ENCODE measurements around the gene CCDC12. TPM values are rescaled to one million over a fixed set of nuclear protein-coding genes. Genes with fewer than 3 reads are reported as not detected.

CCDC12 gene
- polyA plus RNA-seq, 1 of the 3 experiments (the other 2 are of a cell fraction): 105 TPM

- Histone ChIP-seq H3K4me3 (ENCODE audit: low read depth in 2 of 2, low read length in 1 of 2) (no peak overlapping the region), H3K36me3 (replicated peaks in 1 of 2; ENCODE audit: control insufficient read depth in 1 of 2, insufficient read depth in 2 of 2, low read length in 1 of 2) (peaks cover 35 to 54% of the 10 kb centered on the region in 2 experiments), H3K27ac (ENCODE audit: low read depth in 2 of 2, low read length in 1 of 2) (no peak overlapping the region; a peak in 1 of 4 replicates), H3K9me3 (no peaks in the 10 kb centered on the region), H4K20me1 (ENCODE audit: insufficient read depth) (peaks cover 7% of the 10 kb centered on the region; the same call in 1 of the 2 replicates), H3K9me2 (no peaks in the 10 kb centered on the region), H2AFZ (ENCODE audit: low read depth) (no peak overlapping the region), H3K4me1 (ENCODE audit: control insufficient read depth in 1 of 2, insufficient read depth in 2 of 2, low read depth in 1 of 2, low read length in 1 of 2) (peaks cover 16 to 18% of the 10 kb centered on the region in 2 experiments; a peak in 3 of 4 replicates), H3K9ac (no peak overlapping the region), H3K27me3 (ENCODE audit: insufficient read depth) (no peaks in the 10 kb centered on the region), H3K79me2 (ENCODE audit: insufficient read depth) (peaks cover 47% of the 10 kb centered on the region), H3K4me2 (no peak overlapping the region), H3F3A (replicated peaks; ENCODE audit: insufficient read depth) (no peaks in the 10 kb centered on the region)
- CTCF ChIA-PET: interaction anchor here (1.2 to 4.2 kb wide), 4 partner anchors 18 to 222 kb away, joined by 3 to 18 read pairs (median 4); no protein-coding TSS in a partner anchor
- POLR2A ChIA-PET: no interaction called here
- no peak for TF ChIP-seq RXRA (IDR thresholded peaks at IDR 0.05; ENCODE audit: borderline replicate concordance, low read depth)
- no peak for TF ChIP-seq USF2 (IDR thresholded peaks at IDR 0.05; ENCODE audit: borderline replicate concordance, low read depth, low read length)
- no peak for TF ChIP-seq ELF1 (IDR thresholded peaks at IDR 0.05)
- WGBS (ENCODE audit: low lambda C conversion rate): 98% methylated on average over 12 of the region's 15 CpGs
- no peak for DNase-seq
Measured at GRCh38 chr3:46926871-46927717, 49.5 kb downstream of the CCDC12 start.

- CTCF ChIA-PET: interaction anchor here (1.2 to 4.2 kb wide), 2 partner anchors 72 to 221 kb away, joined by 3 to 18 read pairs; no protein-coding TSS in a partner anchor
- H3K4me2 ChIP-seq: no peak overlapping the region
- peaks cover 40% of the 10 kb centered on the region for H3K79me2 ChIP-seq (ENCODE audit: insufficient read depth)
Measured at GRCh38 chr3:46926447-46926846, 50.1 kb downstream of the CCDC12 start.

More at GRCh38 chr3:46926447-46926846, 50.1 kb downstream of the CCDC12 start:
- POLR2A ChIA-PET: no interaction called here
- no peak overlapping the region for H3K4me3 ChIP-seq (ENCODE audit: low read depth in 2 of 2, low read length in 1 of 2)
- H3K27me3 ChIP-seq (ENCODE audit: insufficient read depth): no peaks in the 10 kb centered on the region
- H3K36me3 ChIP-seq (replicated peaks in 1 of 2; ENCODE audit: control insufficient read depth in 1 of 2, insufficient read depth in 2 of 2, low read length in 1 of 2): peaks cover 42 to 60% of the 10 kb centered on the region in 2 experiments
- peaks cover 10 to 11% of the 10 kb centered on the region in 2 experiments; a peak in 2 of 4 replicates for H3K4me1 ChIP-seq (ENCODE audit: control insufficient read depth in 1 of 2, insufficient read depth in 2 of 2, low read depth in 1 of 2, low read length in 1 of 2)
- WGBS (ENCODE audit: low lambda C conversion rate): 100% methylated on average over 2 of the region's 6 CpGs
- no peak overlapping the region for H2AFZ ChIP-seq (ENCODE audit: low read depth)
- H3F3A ChIP-seq (replicated peaks; ENCODE audit: insufficient read depth): no peaks in the 10 kb centered on the region
- no peak overlapping the region for H3K9ac ChIP-seq
- peaks cover 7% of the 10 kb centered on the region; the same call in 1 of the 2 replicates for H4K20me1 ChIP-seq (ENCODE audit: insufficient read depth)
- DNase-seq: no peak
- no peak overlapping the region; a peak in 1 of 4 replicates for H3K27ac ChIP-seq (ENCODE audit: low read depth in 2 of 2, low read length in 1 of 2)
- no peaks in the 10 kb centered on the region for H3K9me2 ChIP-seq
- no peak for TF ChIP-seq FOXM1 (IDR thresholded peaks at IDR 0.05; ENCODE audit: low read depth)
- no peak for TF ChIP-seq FOXJ3 (CRISPR knock-in tag; IDR thresholded peaks at IDR 0.05)
- no peak for TF ChIP-seq TCF12 (IDR thresholded peaks at IDR 0.05)
- TF ChIP-seq NFIC (IDR thresholded peaks at IDR 0.05; ENCODE audit: borderline replicate concordance): no peak
- no peak for TF ChIP-seq USF2 (IDR thresholded peaks at IDR 0.05; ENCODE audit: borderline replicate concordance, low read depth, low read length)
- TF ChIP-seq TAF1 (IDR thresholded peaks at IDR 0.05; ENCODE audit: borderline replicate concordance, low read depth, low read length): no peak
- TF ChIP-seq ZBTB33 (IDR thresholded peaks at IDR 0.05; ENCODE audit: borderline replicate concordance, low read depth): no peak
- no peak for TF ChIP-seq IRF3 (IDR thresholded peaks at IDR 0.05; ENCODE audit: low read depth, low read length)
- TF ChIP-seq ELF1 (IDR thresholded peaks at IDR 0.05): no peak
- no peak for TF ChIP-seq JUND (IDR thresholded peaks at IDR 0.05)
- TF ChIP-seq MXI1 (IDR thresholded peaks at IDR 0.05; ENCODE audit: low read depth, low read length): no peak
- no peak for TF ChIP-seq RCOR1 (IDR thresholded peaks at IDR 0.05; ENCODE audit: low read length)
- TF ChIP-seq SIN3A (IDR thresholded peaks at IDR 0.05; ENCODE audit: borderline replicate concordance, low read depth, low read length): no peak
- TF ChIP-seq REST (IDR thresholded peaks at IDR 0.05; ENCODE audit: low read depth, low read length): no peak
- TF ChIP-seq FOSL2 (IDR thresholded peaks at IDR 0.05; ENCODE audit: borderline replicate concordance, low read depth): no peak
- no peak for TF ChIP-seq TEAD4 (IDR thresholded peaks at IDR 0.05; ENCODE audit: borderline replicate concordance, insufficient read depth)
- H3K9me3 ChIP-seq: no peaks in the 10 kb centered on the region

Measured in SK-N-SH (cell line).